D721Med (cell line): ENCODE data around the gene OR11H7.
"Not testable (repeated sequence)": the region's sequence is repeated elsewhere in the genome, so short reads cannot be mapped to it uniquely, and the experiment has no call there.

Source experiments
- DNase-seq: peaks from one replicate; pipeline ENCODE4 v3.0.0; 2011; ENCODE audit warnings: low spot score; ENCODE audit not compliant: insufficient read length
- FAIRE-seq: peaks from 2 replicates; lab custom pipeline; 2011; peaks lifted over from hg19 to GRCh38; lab: Jason Lieb, UNC
- CTCF ChIP-seq: IDR thresholded peaks from 2 replicates; pipeline ENCODE4 v1.5.1; 2012; ENCODE audit warnings: mild to moderate bottlenecking, control low read depth; ENCODE audit not compliant: insufficient read depth; ENCODE audit errors: missing control alignments

The OR11H7 gene

DNA sequence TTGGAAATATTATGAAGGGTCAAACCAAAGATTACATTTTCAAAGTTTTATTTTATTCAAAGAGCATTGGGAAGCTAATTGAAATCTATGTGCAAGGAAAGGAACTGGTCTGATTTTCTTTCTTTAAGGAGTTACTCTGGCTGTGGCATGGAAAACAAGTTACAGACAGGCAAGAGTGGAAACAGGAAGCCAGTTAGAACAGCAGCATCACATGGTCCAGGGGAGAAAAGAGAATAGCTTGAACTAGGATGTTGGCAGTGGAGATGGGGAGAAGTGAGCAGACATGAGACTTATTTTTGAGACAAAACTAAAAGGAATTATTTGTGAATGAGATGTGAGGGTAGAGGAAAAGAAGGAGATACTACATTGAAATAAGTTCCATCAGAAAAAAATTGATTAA, 34.7 kb upstream of the OR11H7 start:
- no peak for FAIRE-seq
- DNase-seq = no peak
- no peak for TF ChIP-seq CTCF

DNA sequence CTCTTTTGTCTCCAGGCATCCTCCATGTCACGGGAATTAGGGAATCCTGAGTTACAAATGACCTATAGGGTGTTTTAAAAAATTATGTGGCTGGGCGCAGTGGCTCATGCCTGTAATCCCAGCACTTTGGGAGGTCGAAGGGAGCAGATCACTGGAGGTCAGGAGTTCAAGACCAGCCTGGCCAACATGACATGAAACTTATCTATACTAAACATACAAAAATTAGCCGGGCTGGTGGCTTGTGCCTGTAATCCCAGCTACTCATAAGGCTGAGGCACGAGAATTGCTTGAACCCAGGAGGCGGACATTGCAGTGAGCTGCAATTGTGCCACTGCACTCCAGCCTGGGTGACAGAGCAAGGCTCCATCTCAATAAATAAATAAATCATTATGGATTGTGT, 33.6 kb upstream of the OR11H7 start:
- FAIRE-seq, DNase-seq: not testable (repeated sequence)

GRCh38 chr14:20195911-20196310, 32.9 kb upstream of the OR11H7 start:
- DNase-seq = no peak
- no peak for FAIRE-seq
- no peak for TF ChIP-seq CTCF

DNA sequence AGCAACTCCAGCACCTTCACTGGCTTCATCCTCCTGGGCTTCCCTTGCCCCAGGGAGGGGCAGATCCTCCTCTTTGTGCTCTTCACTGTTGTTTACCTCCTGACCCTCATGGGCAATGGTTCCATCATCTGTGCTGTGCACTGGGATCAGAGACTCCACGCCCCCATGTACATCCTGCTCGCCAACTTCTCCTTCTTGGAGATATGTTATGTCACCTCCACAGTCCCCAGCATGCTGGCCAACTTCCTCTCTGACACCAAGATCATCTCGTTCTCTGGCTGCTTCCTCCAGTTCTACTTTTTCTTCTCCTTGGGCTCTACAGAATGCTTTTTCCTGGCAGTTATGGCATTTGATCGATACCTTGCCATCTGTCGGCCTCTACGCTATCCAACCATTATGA, 31.3 kb upstream of the OR11H7 start:
- no peak for TF ChIP-seq CTCF
- FAIRE-seq = no peak
- DNase-seq = no peak

DNA sequence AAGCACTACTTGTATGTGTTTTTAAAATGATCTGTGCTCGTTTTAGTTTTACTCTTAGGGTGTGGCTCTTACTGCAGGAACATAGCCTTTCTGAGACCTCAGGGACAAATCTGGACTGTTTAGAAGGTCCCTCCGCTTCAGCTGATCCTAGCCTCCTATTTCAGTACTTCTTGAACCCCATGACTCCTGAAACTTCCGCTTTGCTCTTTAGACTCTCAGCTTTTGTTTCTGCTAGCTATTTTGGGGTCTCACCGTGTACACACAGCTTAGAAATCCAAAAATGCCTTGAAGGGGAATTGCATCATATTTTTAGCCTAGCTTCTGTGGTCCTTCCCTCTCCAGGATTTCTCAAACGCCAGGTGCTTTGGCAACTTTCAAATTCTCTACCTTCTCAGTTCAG, 29.8 kb upstream of the OR11H7 start:
- no peak for DNase-seq

GRCh38 chr14:20204721-20205120, 24.1 kb upstream of the OR11H7 start:
- TF ChIP-seq CTCF = no peak
- no peak for DNase-seq
- FAIRE-seq = no peak

More for the DNA sequence above, 29.8 kb upstream of the OR11H7 start:
- FAIRE-seq = no peak
- TF ChIP-seq CTCF = no peak

- FAIRE-seq (no peak), DNase-seq (no peak)
- no peak for TF ChIP-seq CTCF
Observed at GRCh38 chr14:20209595-20209994, 19.2 kb upstream of the OR11H7 start.

DNA sequence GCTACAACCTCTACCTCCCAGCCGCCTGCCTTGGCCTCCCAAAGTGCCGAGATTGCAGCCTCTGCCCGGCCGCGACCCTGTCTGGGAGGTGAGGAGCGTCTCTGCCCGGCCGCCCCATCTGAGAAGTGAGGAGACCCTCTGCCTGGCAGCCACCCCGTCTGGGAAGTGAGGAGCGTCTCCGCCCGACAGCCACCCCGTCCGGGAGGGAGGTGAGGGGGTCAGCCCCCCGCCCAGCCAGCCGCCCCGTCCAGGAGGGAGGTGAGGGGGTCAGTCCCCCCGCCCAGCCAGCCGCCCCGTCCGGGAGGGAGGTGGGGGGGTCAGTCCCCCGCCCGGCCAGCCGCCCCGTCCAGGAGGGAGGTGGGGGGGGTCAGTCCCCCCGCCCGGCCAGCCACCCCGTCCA, 16.4 kb upstream of the OR11H7 start:
- DNase-seq, FAIRE-seq: not testable (repeated sequence)
